HT-29 (cell line): ENCODE results near the gene CRLF2. TPM values are rescaled to one million over a fixed set of nuclear protein-coding genes. Genes with fewer than 3 reads are reported as not detected.
"Not testable (repeated sequence)": the region's sequence is repeated elsewhere in the genome, so short reads cannot be mapped to it uniquely, and the experiment has no call there.

Source experiments
- DNase-seq: peaks from one replicate; pipeline ENCODE4 v3.0.0-alpha.2; 2015; ENCODE audit warnings: low spot score
- total RNA-seq: library from RNA; depleted of rRNA; stranded (reverse); fragments of >200 nt; shearing (Covaris generic); gene quantifications from 2 replicates; pipeline ENCODE4 v1.2.3, GENCODE V29; 2014

Gene CRLF2
- total RNA-seq, 1 experiment from 2014 or later = not detected

GRCh38 chrX:1169189-1169588 is 43.3 kb downstream of the CRLF2 start:
- no peak for DNase-seq

- no peak for DNase-seq
Measured at GRCh38 chrX:1167918-1168481, 44.4 kb downstream of the CRLF2 start.

GRCh38 chrX:1167466-1167865 is 45.0 kb downstream of the CRLF2 start:
- no peak for DNase-seq

GRCh38 chrX:1165535-1166196 is 46.8 kb downstream of the CRLF2 start:
- no peak for DNase-seq

- no peak for DNase-seq
Measured at GRCh38 chrX:1164322-1165288, 47.8 kb downstream of the CRLF2 start.

GRCh38 chrX:1163231-1163630 is 49.2 kb downstream of the CRLF2 start:
- DNase-seq = no peak

- DNase-seq = no peak
Measured at GRCh38 chrX:1162119-1162916, 50.1 kb downstream of the CRLF2 start.

- no peak for DNase-seq
Measured at GRCh38 chrX:1159548-1159947, 52.9 kb downstream of the CRLF2 start.

GRCh38 chrX:1156681-1157455 is 55.6 kb downstream of the CRLF2 start:
- not testable (repeated sequence) for DNase-seq

- no peak for DNase-seq
Measured at GRCh38 chrX:1153940-1154339, 58.5 kb downstream of the CRLF2 start.

- DNase-seq = no peak
Measured at GRCh38 chrX:1152090-1152489, 60.4 kb downstream of the CRLF2 start.

- no peak for DNase-seq
Measured at GRCh38 chrX:1151378-1152077, 60.9 kb downstream of the CRLF2 start.

- no peak for DNase-seq
Measured at GRCh38 chrX:1150569-1151347, 61.7 kb downstream of the CRLF2 start.

- DNase-seq = no peak
Measured at GRCh38 chrX:1147611-1148515, 64.6 kb downstream of the CRLF2 start.

GRCh38 chrX:1144293-1144692 is 68.2 kb downstream of the CRLF2 start:
- DNase-seq = no peak
